ENCODE results near the gene MAPK11.

The MAPK11 gene

DNA sequence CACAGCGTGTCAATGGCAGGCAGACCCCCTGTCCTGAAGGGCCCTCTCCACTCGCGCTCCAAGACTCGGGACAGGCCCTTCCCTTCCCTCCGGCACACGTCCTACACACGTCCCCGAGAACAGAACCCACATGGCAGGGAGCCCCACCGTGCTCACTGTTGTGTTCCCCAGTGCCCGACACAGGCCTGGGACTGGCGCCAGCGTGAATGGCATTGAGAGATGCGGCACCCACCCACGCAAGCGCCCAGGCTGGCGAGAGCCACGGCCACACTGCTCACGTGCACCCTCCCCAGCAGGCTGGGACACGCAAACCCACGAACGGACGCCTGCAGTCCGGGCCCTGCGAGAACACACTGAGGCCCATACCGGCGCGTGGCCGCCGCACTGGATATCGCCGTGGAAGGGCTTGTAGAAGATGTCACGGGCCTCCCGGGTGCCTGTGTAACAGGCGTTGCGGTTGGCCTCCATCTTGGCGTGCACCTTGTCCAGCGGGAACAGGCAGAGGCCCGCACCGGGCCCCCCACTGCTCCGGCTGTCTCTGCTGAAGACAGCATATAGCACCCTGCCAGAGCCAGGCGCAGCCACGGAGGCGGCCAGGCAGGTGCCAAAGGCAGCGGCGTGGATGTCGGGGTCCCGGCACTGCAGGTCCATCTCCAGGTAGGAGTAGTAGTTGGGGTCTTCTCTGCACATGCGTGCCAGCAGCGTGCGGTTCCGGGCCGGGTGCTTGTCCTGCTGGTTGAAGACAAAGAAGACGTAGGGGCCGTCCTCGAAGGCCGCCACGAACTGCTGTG, 19.2 kb upstream of the MAPK11 start:
- H3K4me3 ChIP-seq (ENCODE audit: low read depth, low read length), result no peak overlapping the region
- TF ChIP-seq, protein P1, sequence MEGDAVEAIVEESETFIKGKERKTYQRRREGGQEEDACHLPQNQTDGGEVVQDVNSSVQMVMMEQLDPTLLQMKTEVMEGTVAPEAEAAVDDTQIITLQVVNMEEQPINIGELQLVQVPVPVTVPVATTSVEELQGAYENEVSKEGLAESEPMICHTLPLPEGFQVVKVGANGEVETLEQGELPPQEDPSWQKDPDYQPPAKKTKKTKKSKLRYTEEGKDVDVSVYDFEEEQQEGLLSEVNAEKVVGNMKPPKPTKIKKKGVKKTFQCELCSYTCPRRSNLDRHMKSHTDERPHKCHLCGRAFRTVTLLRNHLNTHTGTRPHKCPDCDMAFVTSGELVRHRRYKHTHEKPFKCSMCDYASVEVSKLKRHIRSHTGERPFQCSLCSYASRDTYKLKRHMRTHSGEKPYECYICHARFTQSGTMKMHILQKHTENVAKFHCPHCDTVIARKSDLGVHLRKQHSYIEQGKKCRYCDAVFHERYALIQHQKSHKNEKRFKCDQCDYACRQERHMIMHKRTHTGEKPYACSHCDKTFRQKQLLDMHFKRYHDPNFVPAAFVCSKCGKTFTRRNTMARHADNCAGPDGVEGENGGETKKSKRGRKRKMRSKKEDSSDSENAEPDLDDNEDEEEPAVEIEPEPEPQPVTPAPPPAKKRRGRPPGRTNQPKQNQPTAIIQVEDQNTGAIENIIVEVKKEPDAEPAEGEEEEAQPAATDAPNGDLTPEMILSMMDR (IDR thresholded peaks at IDR 0.05; ENCODE audit: insufficient read depth, low read depth, low read length, missing control alignments), result no peak
- DNase-seq (ENCODE audit: low read depth), result no peak

DNA sequence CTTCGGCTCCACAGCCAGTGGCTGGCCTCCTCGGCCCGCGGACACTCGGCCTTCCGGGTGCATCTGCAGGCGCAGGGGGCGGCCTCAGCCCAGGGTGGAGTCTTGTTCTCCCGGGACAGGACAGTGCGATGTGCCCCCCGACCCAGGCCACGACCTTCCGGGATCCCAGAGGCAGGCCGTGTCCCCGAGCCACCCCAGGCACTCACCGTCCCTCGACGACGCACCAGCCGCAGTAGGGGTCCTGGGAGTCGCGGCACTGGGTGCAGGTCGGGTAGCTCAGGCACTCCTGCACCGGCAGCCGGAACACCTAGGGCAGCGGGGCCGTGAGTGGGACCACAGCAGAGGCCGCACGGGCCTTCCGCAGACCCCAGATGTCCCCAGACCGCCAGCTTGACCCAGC, 17.6 kb upstream of the MAPK11 start:
- no peak overlapping the region for H3K4me3 ChIP-seq (ENCODE audit: low read depth, low read length)
- DNase-seq (ENCODE audit: low read depth), result no peak
- TF ChIP-seq, protein P1 (IDR thresholded peaks at IDR 0.05; ENCODE audit: insufficient read depth, low read depth, low read length, missing control alignments), result no peak

- no peak for DNase-seq (ENCODE audit: low read depth)
- TF ChIP-seq, protein P1 (IDR thresholded peaks at IDR 0.05; ENCODE audit: insufficient read depth, low read depth, low read length, missing control alignments), result no peak
- no peak overlapping the region for H3K4me3 ChIP-seq (ENCODE audit: low read depth, low read length)
Measured at GRCh38 chr22:50286701-50287318, 16.6 kb upstream of the MAPK11 start.

DNA sequence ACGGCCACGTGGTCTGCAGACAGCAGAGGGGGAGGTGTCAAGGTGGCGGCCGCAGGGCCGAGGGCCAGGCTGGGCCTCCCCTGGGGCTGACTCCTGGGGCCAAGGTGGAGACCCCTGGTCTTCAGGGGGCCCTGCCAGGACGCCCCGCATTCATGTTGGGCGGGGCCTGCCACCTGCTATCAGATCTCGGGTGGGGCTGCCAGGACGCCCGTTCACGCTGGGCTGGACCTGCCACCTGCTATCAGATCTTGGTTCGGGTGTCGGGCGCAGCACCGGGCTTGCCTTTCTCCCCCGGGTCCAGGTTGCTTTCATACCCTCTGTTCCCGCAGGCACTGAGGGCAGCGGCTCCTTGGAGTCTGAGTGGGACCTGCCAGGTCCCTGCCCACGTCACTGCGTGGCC, 16.1 kb upstream of the MAPK11 start:
- no peak overlapping the region for H3K4me3 ChIP-seq (ENCODE audit: low read depth, low read length)
- DNase-seq (ENCODE audit: low read depth), result no peak
- TF ChIP-seq, protein P1 (IDR thresholded peaks at IDR 0.05; ENCODE audit: insufficient read depth, low read depth, low read length, missing control alignments), result no peak

DNA sequence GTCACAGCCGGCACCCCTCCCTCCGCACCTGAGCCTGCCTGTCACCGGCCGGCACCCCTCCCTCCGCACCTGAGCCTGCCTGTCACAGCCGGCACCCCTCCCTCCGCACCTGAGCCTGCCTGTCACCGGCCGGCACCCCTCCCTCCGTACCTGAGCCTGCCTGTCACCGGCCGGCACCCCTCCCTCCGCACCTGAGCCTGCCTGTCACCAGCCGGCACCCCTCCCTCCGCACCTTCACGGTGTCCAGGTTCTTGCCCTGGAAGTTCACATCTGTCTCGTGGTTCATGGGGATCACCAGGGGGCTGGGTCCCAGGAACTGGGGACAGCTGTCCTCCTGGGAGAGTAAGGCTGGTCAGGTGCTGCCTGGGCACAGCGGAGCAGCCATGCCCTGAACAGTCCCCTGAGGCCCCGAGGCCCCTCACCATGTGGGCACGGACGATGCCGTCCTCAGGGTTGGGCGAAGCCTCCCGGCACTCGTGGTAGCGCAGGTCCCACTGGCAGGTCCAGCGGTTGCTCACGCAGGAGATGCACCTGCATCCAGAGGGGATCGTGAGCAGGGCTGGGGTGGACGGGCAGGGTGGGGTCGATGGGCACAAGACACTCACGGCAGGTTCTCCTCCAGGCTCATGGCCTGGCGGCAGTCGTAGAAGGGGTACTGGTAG, 15.5 kb upstream of the MAPK11 start:
- TF ChIP-seq, protein P1 (IDR thresholded peaks at IDR 0.05; ENCODE audit: insufficient read depth, low read depth, low read length, missing control alignments), result no peak
- DNase-seq (ENCODE audit: low read depth), result no peak

GRCh38 chr22:50284479-50284878, 14.3 kb upstream of the MAPK11 start:
- TF ChIP-seq, protein P1 (IDR thresholded peaks at IDR 0.05; ENCODE audit: insufficient read depth, low read depth, low read length, missing control alignments), result no peak
- H3K4me3 ChIP-seq (ENCODE audit: low read depth, low read length), result no peak overlapping the region
- no peak for DNase-seq (ENCODE audit: low read depth)

More for the DNA sequence above, 15.5 kb upstream of the MAPK11 start:
- no peak overlapping the region for H3K4me3 ChIP-seq (ENCODE audit: low read depth, low read length)
